Ishikawa (cell line): ENCODE measurements around the gene MAPRE3.

Experiments
- CEBPB ChIP-seq: IDR thresholded peaks from 2 replicates; pipeline ENCODE4 v1.6.1; 2012
- CREB1 ChIP-seq: IDR thresholded peaks from 2 replicates; pipeline ENCODE4 v1.6.1; 2012; ENCODE audit warnings: low read depth
- EGR1 ChIP-seq: IDR thresholded peaks from 2 replicates; pipeline ENCODE4 v1.6.1; 2012
- EP300 ChIP-seq: IDR thresholded peaks from 2 replicates; pipeline ENCODE4 v1.6.1; 2012; ENCODE audit warnings: borderline replicate concordance
- FOXM1 ChIP-seq: IDR thresholded peaks from 2 replicates; pipeline ENCODE4 v1.6.1; 2012; ENCODE audit warnings: low read depth, borderline replicate concordance
- MAX ChIP-seq: IDR thresholded peaks from 2 replicates; pipeline ENCODE4 v1.6.1; 2012
- NFIC ChIP-seq: IDR thresholded peaks from 2 replicates; pipeline ENCODE4 v1.6.1; 2012
- RAD21 ChIP-seq: IDR thresholded peaks from 2 replicates; pipeline ENCODE4 v1.6.1; 2012; ENCODE audit warnings: low read depth
- REST ChIP-seq: IDR thresholded peaks from 2 replicates; pipeline ENCODE4 v1.6.1; 2012; ENCODE audit warnings: low read depth, mild to moderate bottlenecking
- TAF1 ChIP-seq: IDR thresholded peaks from 2 replicates; pipeline ENCODE4 v1.6.1; 2012; ENCODE audit warnings: low read depth, mild to moderate bottlenecking
- TCF12 ChIP-seq: IDR thresholded peaks from 2 replicates; pipeline ENCODE4 v1.6.1; 2012; ENCODE audit warnings: low read depth
- TEAD4 ChIP-seq: IDR thresholded peaks from 2 replicates; pipeline ENCODE4 v1.6.1; 2012
- USF1 ChIP-seq: IDR thresholded peaks from 2 replicates; pipeline ENCODE4 v1.6.1; 2012
- YY1 ChIP-seq: IDR thresholded peaks from 2 replicates; pipeline ENCODE4 v1.6.1; 2012; ENCODE audit warnings: low read depth
- ZBTB7A ChIP-seq: IDR thresholded peaks from 2 replicates; pipeline ENCODE4 v1.6.1; 2012; ENCODE audit warnings: low read depth

The MAPRE3 gene

GRCh38 chr2:26932974-26933373, 37.5 kb upstream of the MAPRE3 start:
- TF ChIP-seq NFIC (no peak), TAF1 (no peak), TEAD4 (no peak), FOXM1 (no peak), YY1 (no peak), REST (no peak), EP300 (no peak), ZBTB7A (no peak), USF1 (no peak), MAX (no peak), RAD21 (no peak), CEBPB (no peak), EGR1 (no peak), CREB1 (no peak), TCF12 (no peak)

- no peak for TF ChIP-seq REST
- no peak for TF ChIP-seq NFIC
- no peak for TF ChIP-seq YY1
- no peak for TF ChIP-seq FOXM1
- no peak for TF ChIP-seq TCF12
- no peak for TF ChIP-seq TAF1
- TF ChIP-seq USF1 = no peak
These were observed 36.8 kb upstream of the MAPRE3 start for GRCh38 chr2:26933431-26934334.

DNA sequence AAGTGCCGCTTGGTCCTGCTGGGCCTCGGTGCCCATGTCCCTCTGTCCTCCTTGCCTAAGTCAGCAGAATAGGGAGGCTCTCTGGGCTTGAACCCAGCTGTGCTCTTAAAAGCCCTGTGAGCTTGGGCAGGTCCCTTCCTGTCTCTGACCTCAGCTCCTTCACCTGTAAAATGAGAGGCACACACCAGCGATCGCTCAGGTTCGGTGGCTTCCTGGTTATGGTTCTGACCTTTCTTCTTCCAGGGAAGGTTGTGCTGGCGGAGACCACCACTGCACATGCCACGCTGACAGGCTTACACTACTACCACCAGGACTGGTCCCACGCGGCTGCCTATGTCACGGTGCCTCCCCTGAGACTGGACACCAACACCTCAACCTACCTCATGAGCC, 36.1 kb upstream of the MAPRE3 start:
- no peak for TF ChIP-seq MAX

GRCh38 chr2:26934985-26935384, 35.5 kb upstream of the MAPRE3 start:
- TF ChIP-seq NFIC = no peak
- no peak for TF ChIP-seq CREB1
- no peak for TF ChIP-seq EP300
- no peak for TF ChIP-seq TAF1

GRCh38 chr2:26936855-26937254, 33.6 kb upstream of the MAPRE3 start:
- TF ChIP-seq TEAD4 (no peak), MAX (no peak), RAD21 (no peak), REST (no peak), EGR1 (no peak), YY1 (no peak), EP300 (no peak), CEBPB (no peak), FOXM1 (no peak)
